ENCODE data around the gene RPL12.

Gene RPL12

GRCh38 chr9:127450830-127451607 is at the start of gene RPL12, which contains the start of gene LRSAM1:
Gene RPL12 (minus strand): TSS chr9:127451406. CDS start chr9:127451317, 89 bp downstream.
Gene LRSAM1 (plus strand): TSS chr9:127451510. CDS start chr9:127454528, 3,018 bp downstream.
- Histone ChIP-seq H3K9ac (ENCODE audit: low read length) (peak within 1 kb of the TSS; percentile 96), H3K4me3 (ENCODE audit: low read length) (peak within 1 kb of the TSS; percentile 85), H3K27me3 (replicated peaks; ENCODE audit: control insufficient read depth, insufficient read depth, low read length) (no peaks in the 10 kb centered on the region), H3K36me3 (ENCODE audit: control insufficient read depth, insufficient read depth, low read length, severe bottlenecking) (peaks cover 52% of the 10 kb centered on the region), H3K9me3 (ENCODE audit: control insufficient read depth, low read length) (no peaks in the 10 kb centered on the region), H3K4me1 (ENCODE audit: control insufficient read depth, insufficient read depth, low read length) (peaks cover 31% of the 10 kb centered on the region)
- peak; percentile 98 for DNase-seq (ENCODE audit: low read depth)

DNA sequence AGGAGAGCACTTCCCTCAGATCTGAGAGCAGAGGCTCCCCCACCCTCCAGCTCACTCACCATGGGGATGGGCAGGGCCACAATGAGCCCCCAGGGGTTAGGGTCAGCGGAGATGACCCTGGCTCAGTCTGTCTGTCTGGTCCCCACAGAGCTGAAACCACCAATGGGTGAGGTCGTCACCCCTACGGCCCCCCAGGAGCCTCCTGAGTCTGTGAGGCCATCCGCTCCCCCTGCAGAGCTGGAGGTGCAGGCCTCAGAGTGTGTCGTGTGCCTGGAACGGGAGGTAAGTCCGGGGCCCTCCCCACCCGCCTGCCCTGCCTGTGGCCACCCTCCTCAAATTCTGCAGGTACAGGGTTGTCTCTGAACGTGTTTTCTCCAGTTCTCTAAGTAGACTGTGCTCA is 49.7 kb upstream of the RPL12 start:
- H3K4me3 ChIP-seq (ENCODE audit: low read length), result no peak overlapping the region
- no peaks in the 10 kb centered on the region for H3K9me3 ChIP-seq (ENCODE audit: control insufficient read depth, low read length)
- no peaks in the 10 kb centered on the region for H3K27me3 ChIP-seq (replicated peaks; ENCODE audit: control insufficient read depth, insufficient read depth, low read length)
- H3K9ac ChIP-seq (ENCODE audit: low read length), result no peak overlapping the region
- peaks cover 41% of the 10 kb centered on the region for H3K36me3 ChIP-seq (ENCODE audit: control insufficient read depth, insufficient read depth, low read length, severe bottlenecking)
- peaks cover 18% of the 10 kb centered on the region for H3K4me1 ChIP-seq (ENCODE audit: control insufficient read depth, insufficient read depth, low read length)
- DNase-seq (ENCODE audit: low read depth), result no peak

- H3K36me3 ChIP-seq (ENCODE audit: control insufficient read depth, insufficient read depth, low read length, severe bottlenecking), result peaks cover 43% of the 10 kb centered on the region
- no peak for DNase-seq (ENCODE audit: low read depth)
- H3K4me1 ChIP-seq (ENCODE audit: control insufficient read depth, insufficient read depth, low read length), result peaks cover 23% of the 10 kb centered on the region
- H3K4me3 ChIP-seq (ENCODE audit: low read length), result no peak overlapping the region
- no peaks in the 10 kb centered on the region for H3K27me3 ChIP-seq (replicated peaks; ENCODE audit: control insufficient read depth, insufficient read depth, low read length)
- H3K9ac ChIP-seq (ENCODE audit: low read length), result no peak overlapping the region
- no peaks in the 10 kb centered on the region for H3K9me3 ChIP-seq (ENCODE audit: control insufficient read depth, low read length)
Observed at GRCh38 chr9:127500399-127500798, 49.2 kb upstream of the RPL12 start.

GRCh38 chr9:127498298-127498697 is 47.1 kb upstream of the RPL12 start:
- no peak for DNase-seq (ENCODE audit: low read depth)
- Histone ChIP-seq H3K4me3 (ENCODE audit: low read length) (no peak overlapping the region), H3K27me3 (replicated peaks; ENCODE audit: control insufficient read depth, insufficient read depth, low read length) (no peaks in the 10 kb centered on the region), H3K4me1 (ENCODE audit: control insufficient read depth, insufficient read depth, low read length) (peaks cover 28% of the 10 kb centered on the region), H3K36me3 (ENCODE audit: control insufficient read depth, insufficient read depth, low read length, severe bottlenecking) (peaks cover 30% of the 10 kb centered on the region), H3K9me3 (ENCODE audit: control insufficient read depth, low read length) (no peaks in the 10 kb centered on the region), H3K9ac (ENCODE audit: low read length) (peak overlapping the region; percentile 25)

DNA sequence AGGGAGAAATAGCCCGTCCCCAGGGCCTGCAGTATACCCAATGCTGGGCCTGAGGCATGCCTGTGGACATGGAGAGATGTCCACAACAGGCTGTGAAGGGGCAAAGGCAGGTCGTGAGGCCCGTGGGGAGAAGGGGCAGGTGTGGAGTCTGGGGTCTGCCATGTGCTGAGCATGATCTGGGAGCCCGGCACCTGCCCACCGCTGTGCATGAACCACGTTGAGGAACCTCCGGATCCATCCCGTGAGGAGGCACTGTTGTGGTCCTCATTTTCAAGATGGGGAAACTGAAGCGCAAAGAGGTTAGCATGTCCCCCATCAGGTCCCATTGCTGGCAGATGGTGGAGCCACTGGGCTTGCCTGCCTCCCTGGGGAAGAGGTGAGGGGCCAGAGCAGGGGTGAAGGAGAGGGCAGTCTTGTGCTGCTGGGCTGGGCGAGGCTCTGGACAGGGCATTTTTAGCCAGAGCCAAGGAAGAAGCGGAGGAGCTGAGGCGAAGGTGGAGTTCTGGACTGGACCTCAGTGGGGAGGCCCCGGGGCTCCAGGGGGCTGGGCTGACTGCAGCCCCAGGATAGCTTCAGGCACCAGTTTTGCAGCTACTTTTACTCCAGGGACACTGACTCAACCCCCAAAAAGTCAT is 46.6 kb upstream of the RPL12 start:
- H3K4me1 ChIP-seq (ENCODE audit: control insufficient read depth, insufficient read depth, low read length), result peaks cover 28% of the 10 kb centered on the region
- H3K9ac ChIP-seq (ENCODE audit: low read length), result peak overlapping the region; percentile 25
- no peak for DNase-seq (ENCODE audit: low read depth)
- H3K9me3 ChIP-seq (ENCODE audit: control insufficient read depth, low read length), result no peaks in the 10 kb centered on the region
- peaks cover 28% of the 10 kb centered on the region for H3K36me3 ChIP-seq (ENCODE audit: control insufficient read depth, insufficient read depth, low read length, severe bottlenecking)
- H3K4me3 ChIP-seq (ENCODE audit: low read length), result no peak overlapping the region
- no peaks in the 10 kb centered on the region for H3K27me3 ChIP-seq (replicated peaks; ENCODE audit: control insufficient read depth, insufficient read depth, low read length)

DNA sequence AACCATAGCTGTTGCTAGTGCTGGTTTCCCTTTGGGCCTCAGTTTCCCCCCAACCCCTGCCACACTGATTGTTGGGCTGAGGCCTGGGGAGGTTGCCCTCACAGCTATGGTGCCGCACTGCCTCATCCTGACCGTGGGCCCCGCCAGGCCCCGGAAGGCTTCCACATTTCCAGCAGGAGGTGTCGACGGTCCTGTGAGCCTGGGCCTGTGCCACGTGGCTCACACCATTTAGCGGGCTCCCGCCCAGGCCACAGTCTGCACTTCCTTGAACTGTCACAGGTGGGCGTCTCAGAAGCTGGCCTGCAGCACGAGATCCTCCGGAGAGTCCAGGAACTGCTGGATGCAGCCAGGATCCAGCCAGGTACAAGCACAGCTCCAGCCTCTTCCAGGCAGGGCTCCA is 45.8 kb upstream of the RPL12 start:
- Histone ChIP-seq H3K9me3 (ENCODE audit: control insufficient read depth, low read length) (no peaks in the 10 kb centered on the region), H3K36me3 (ENCODE audit: control insufficient read depth, insufficient read depth, low read length, severe bottlenecking) (peaks cover 28% of the 10 kb centered on the region), H3K4me1 (ENCODE audit: control insufficient read depth, insufficient read depth, low read length) (peaks cover 28% of the 10 kb centered on the region), H3K4me3 (ENCODE audit: low read length) (no peak overlapping the region), H3K27me3 (replicated peaks; ENCODE audit: control insufficient read depth, insufficient read depth, low read length) (no peaks in the 10 kb centered on the region), H3K9ac (ENCODE audit: low read length) (no peak overlapping the region)
- DNase-seq (ENCODE audit: low read depth), result no peak

DNA sequence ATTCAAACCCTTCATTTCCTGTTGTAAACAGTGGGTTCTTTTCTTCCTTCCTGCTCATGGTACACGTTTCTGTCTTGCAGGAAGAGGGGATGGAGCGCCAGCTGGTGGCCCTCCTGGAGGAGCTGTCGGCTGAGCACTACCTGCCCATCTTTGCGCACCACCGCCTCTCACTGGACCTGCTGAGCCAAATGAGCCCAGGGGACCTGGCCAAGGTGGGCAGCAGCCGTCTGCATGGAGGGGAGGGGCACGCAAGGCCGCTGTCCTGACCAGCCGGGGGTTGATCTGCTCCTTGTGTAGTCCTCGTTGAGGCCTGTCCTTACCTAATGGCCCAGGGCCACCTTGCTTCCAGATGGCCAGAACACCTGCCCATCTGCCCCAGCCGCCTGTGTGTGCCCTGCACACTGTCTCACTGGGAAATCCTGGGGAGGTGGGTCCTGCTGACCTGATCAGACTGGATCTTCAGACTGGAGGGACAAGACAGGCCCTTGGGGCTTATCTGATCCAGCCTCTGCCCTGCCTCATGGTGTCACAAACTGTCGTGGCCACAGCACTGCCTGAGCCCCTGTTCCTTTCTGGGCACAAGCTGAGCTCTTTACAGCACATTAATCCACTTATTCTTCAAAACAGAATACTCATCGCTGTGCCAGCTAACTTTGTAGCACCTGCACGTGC is 44.8 kb upstream of the RPL12 start:
- Histone ChIP-seq H3K36me3 (ENCODE audit: control insufficient read depth, insufficient read depth, low read length, severe bottlenecking) (peaks cover 20% of the 10 kb centered on the region), H3K27me3 (replicated peaks; ENCODE audit: control insufficient read depth, insufficient read depth, low read length) (no peaks in the 10 kb centered on the region), H3K9me3 (ENCODE audit: control insufficient read depth, low read length) (no peaks in the 10 kb centered on the region), H3K4me1 (ENCODE audit: control insufficient read depth, insufficient read depth, low read length) (peaks cover 28% of the 10 kb centered on the region), H3K9ac (ENCODE audit: low read length) (peak overlapping the region; percentile 38), H3K4me3 (ENCODE audit: low read length) (no peak overlapping the region)
- no peak for DNase-seq (ENCODE audit: low read depth)

- Histone ChIP-seq H3K36me3 (ENCODE audit: control insufficient read depth, insufficient read depth, low read length, severe bottlenecking) (peaks cover 14% of the 10 kb centered on the region), H3K4me3 (ENCODE audit: low read length) (no peak overlapping the region), H3K4me1 (ENCODE audit: control insufficient read depth, insufficient read depth, low read length) (peaks cover 28% of the 10 kb centered on the region), H3K27me3 (replicated peaks; ENCODE audit: control insufficient read depth, insufficient read depth, low read length) (no peaks in the 10 kb centered on the region), H3K9ac (ENCODE audit: low read length) (no peak overlapping the region), H3K9me3 (ENCODE audit: control insufficient read depth, low read length) (no peaks in the 10 kb centered on the region)
- no peak for DNase-seq (ENCODE audit: low read depth)
Observed at GRCh38 chr9:127494304-127494702, 43.1 kb upstream of the RPL12 start.

DNA sequence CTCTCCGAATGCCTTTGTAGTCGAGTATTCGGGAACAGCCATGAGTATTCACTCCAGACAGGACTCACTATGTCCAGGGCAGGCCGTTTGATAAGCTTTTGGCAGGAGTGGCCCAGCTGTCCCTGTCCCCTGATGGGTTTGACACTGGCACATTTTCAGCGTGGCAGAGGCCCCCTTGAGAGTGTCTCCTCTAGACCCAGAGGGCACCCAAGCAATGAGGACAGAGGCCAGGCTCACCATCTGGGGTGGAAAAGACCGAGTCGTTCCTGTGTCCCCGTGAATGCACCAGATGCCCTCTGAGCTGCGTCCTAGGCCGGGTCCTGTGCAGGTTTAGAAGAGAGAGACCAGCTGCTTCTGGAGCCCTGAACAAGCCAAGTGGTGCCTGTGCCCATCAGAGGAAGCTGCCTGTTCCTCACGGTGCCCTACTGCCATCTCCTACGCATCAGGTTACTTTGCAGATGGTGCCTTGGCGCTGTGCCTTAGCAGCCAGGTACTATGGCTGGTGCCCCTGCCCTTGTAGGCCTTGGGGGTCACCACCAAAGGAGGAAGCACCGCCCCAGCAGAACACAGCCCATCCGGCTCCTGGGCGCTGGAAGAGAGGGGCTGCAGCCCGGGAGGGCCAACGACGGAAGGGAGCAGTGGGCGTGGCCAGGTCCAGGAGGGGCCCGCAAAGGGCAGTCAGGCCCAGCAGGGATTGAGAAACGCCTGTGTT is 42.5 kb upstream of the RPL12 start:
- DNase-seq (ENCODE audit: low read depth), result no peak
- Histone ChIP-seq H3K4me3 (ENCODE audit: low read length) (no peak overlapping the region), H3K9ac (ENCODE audit: low read length) (no peak overlapping the region), H3K4me1 (ENCODE audit: control insufficient read depth, insufficient read depth, low read length) (peaks cover 28% of the 10 kb centered on the region), H3K9me3 (ENCODE audit: control insufficient read depth, low read length) (no peaks in the 10 kb centered on the region), H3K27me3 (replicated peaks; ENCODE audit: control insufficient read depth, insufficient read depth, low read length) (no peaks in the 10 kb centered on the region), H3K36me3 (ENCODE audit: control insufficient read depth, insufficient read depth, low read length, severe bottlenecking) (peaks cover 14% of the 10 kb centered on the region)

GRCh38 chr9:127492616-127493015 is 41.4 kb upstream of the RPL12 start:
- no peaks in the 10 kb centered on the region for H3K9me3 ChIP-seq (ENCODE audit: control insufficient read depth, low read length)
- DNase-seq (ENCODE audit: low read depth), result no peak
- H3K4me3 ChIP-seq (ENCODE audit: low read length), result no peak overlapping the region
- H3K36me3 ChIP-seq (ENCODE audit: control insufficient read depth, insufficient read depth, low read length, severe bottlenecking), result peaks cover 14% of the 10 kb centered on the region
- H3K4me1 ChIP-seq (ENCODE audit: control insufficient read depth, insufficient read depth, low read length), result peaks cover 18% of the 10 kb centered on the region
- no peaks in the 10 kb centered on the region for H3K27me3 ChIP-seq (replicated peaks; ENCODE audit: control insufficient read depth, insufficient read depth, low read length)
- no peak overlapping the region for H3K9ac ChIP-seq (ENCODE audit: low read length)

DNA sequence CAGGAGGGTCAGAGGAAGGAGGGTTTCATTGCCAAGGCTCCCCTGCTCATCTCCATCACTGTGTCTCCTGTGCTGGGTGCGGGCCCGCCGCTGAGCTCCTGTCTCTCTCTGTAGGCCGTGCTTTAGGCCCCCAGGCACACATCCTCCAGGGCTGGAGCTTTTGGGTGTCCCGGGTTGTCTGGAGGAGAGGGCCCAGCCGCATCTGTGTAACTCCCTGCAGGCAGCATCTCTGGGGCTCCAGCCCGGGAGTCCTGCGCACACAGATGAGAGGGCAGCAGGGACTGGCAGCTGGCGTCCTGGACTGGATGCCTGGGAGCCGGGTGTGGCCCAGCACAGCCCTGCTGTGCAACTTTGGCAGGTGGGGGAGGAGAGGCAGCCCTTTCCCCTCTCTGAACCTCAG is 40.3 kb upstream of the RPL12 start:
- Histone ChIP-seq H3K9me3 (ENCODE audit: control insufficient read depth, low read length) (no peaks in the 10 kb centered on the region), H3K27me3 (replicated peaks; ENCODE audit: control insufficient read depth, insufficient read depth, low read length) (no peaks in the 10 kb centered on the region), H3K4me1 (ENCODE audit: control insufficient read depth, insufficient read depth, low read length) (peaks cover 16% of the 10 kb centered on the region), H3K36me3 (ENCODE audit: control insufficient read depth, insufficient read depth, low read length, severe bottlenecking) (peaks cover 8% of the 10 kb centered on the region), H3K4me3 (ENCODE audit: low read length) (no peak overlapping the region), H3K9ac (ENCODE audit: low read length) (no peak overlapping the region)
- no peak for DNase-seq (ENCODE audit: low read depth)

Measured in adipocyte (in vitro differentiated cells).